Measurements from ENCODE around the gene HNRNPC. TPM values are rescaled to one million over a fixed set of nuclear protein-coding genes. Genes with fewer than 3 reads are reported as not detected.

The HNRNPC gene
- total and polyA plus RNA-seq, 9 of the 15 experiments (the other 6 are each of a cell fraction or from before 2014, with no cell fraction given), result 679 to 1,557 (median 1,191) TPM

GRCh38 chr14:21308479-21309237, 39.4 kb upstream of the HNRNPC start:
- Histone ChIP-seq H3K27me3 (ENCODE audit: control insufficient read depth in 2 of 2, insufficient read depth in 2 of 2, low read length in 2 of 2) (no peaks in the 10 kb centered on the region), H3K36me3 (ENCODE audit: control insufficient read depth, insufficient read depth, low read length) (no peaks in the 10 kb centered on the region), H3K27ac (ENCODE audit: extremely low read depth, low read depth, low read length) (peak overlapping the region; percentile 98), H2AFZ (ENCODE audit: low read depth, low read length) (peak overlapping the region; percentile 90), H3K79me2 (ENCODE audit: control insufficient read depth, insufficient read depth, low read length) (no peaks in the 10 kb centered on the region), H4K20me1 (replicated peaks; ENCODE audit: control insufficient read depth, insufficient read depth, low read length) (no peaks in the 10 kb centered on the region), H3K9me1 (ENCODE audit: control insufficient read depth, insufficient read depth, low read length) (no peaks in the 10 kb centered on the region), H3K9me3 (replicated peaks; ENCODE audit: control insufficient read depth, insufficient read depth, low read depth, low read length) (no peaks in the 10 kb centered on the region), H3K4me3 (peak overlapping the region; percentile 32), H3K9ac (ENCODE audit: insufficient read depth in 1 of 2, low read depth in 2 of 2, low read length in 2 of 2) (peak overlapping the region; percentile 85 to 92; a peak in 3 of 4 replicates), H3K4me2 (ENCODE audit: insufficient read depth, low read length) (peak overlapping the region; percentile 79), H3K4me1 (replicated peaks in 1 of 2; ENCODE audit: control insufficient read depth in 2 of 2, insufficient read depth in 2 of 2, low read length in 2 of 2) (peaks cover 0 to 10% of the 10 kb centered on the region in 2 experiments; a peak in 3 of 5 replicates)
- intact Hi-C loops (cut with micrococcal nuclease) (loop anchor here (5.0 kb wide), 1 partner anchor 41 kb away; the partner anchor contains the start of gene HNRNPC), in situ Hi-C loops (cut with MboI) (no loop called here)
- 1% methylated on average over 16 of the region's 16 CpGs for WGBS (ENCODE audit: insufficient coverage, low coverage, missing lambda C conversion rate)
- FAIRE-seq (peak; percentile 99), DNase-seq (ENCODE audit: extremely low read depth in 1 of 4, low spot score in 3 of 4) (peak; percentile 39 to 93 (median 56)), ATAC-seq (peak; percentile 94)
- ChIA-PET POLR2A (interaction anchor here (1.0 to 1.2 kb wide), 3 partner anchors 9 to 11 kb away, joined by 3 to 5 read pairs (median 4); no protein-coding TSS in a partner anchor), CTCF (ENCODE audit: low intra/inter-chr PET ratio) (no interaction called here)
- BruUV-seq (replicated peaks), result no TSS peak
- TF ChIP-seq EGR1 (conservative IDR thresholded peaks at IDR 0.05) (peak; percentile 57), HMG20B (CRISPR knock-in tag; IDR thresholded peaks at IDR 0.05) (no peak), CREB5 (CRISPR knock-in tag; IDR thresholded peaks at IDR 0.05) (no peak), HIVEP1 (CRISPR knock-in tag; IDR thresholded peaks at IDR 0.05) (no peak), E2F3 (CRISPR knock-in tag; IDR thresholded peaks at IDR 0.05) (peak; percentile 55; the same call in 1 of the 2 replicates), ZEB2 (IDR thresholded peaks at IDR 0.05) (no peak), HDAC2 (IDR thresholded peaks at IDR 0.05) (peak; percentile 61), ZSCAN29 (IDR thresholded peaks at IDR 0.05) (no peak), POLR2H (tag; IDR thresholded peaks at IDR 0.05; ENCODE audit: low read depth) (peak; percentile 63), SMAD3 (CRISPR knock-in tag; conservative IDR thresholded peaks at IDR 0.05) (no peak), PRMT5 (CRISPR knock-in tag; IDR thresholded peaks at IDR 0.05) (no peak), BCL6 (CRISPR knock-in tag; IDR thresholded peaks at IDR 0.05) (no peak), NFRKB (IDR thresholded peaks at IDR 0.05; ENCODE audit: low read depth) (peak; percentile 98), MAFG (tag; conservative IDR thresholded peaks at IDR 0.05) (no peak), HOXB6 (CRISPR knock-in tag; IDR thresholded peaks at IDR 0.05; ENCODE audit: borderline replicate concordance) (no peak), GATA2 (CRISPR knock-in tag; IDR thresholded peaks at IDR 0.05) (peak; percentile 60), POLR2B (IDR thresholded peaks at IDR 0.05; ENCODE audit: low read depth, partially characterized antibody) (peak; percentile 89), CREM (IDR thresholded peaks at IDR 0.05; ENCODE audit: low read depth) (0 out of 2 replicates have a peak, but pooled peaks have one; percentile 5), ATF6 (CRISPR knock-in tag; IDR thresholded peaks at IDR 0.05) (no peak), ZNF589 (CRISPR knock-in tag; IDR thresholded peaks at IDR 0.05; ENCODE audit: low read depth) (no peak), FOXA3 (CRISPR knock-in tag; conservative IDR thresholded peaks at IDR 0.05 in 1 of 2, IDR thresholded peaks at IDR 0.05 in 1 of 2) (no peak), FUS (optimal IDR thresholded peaks at IDR 0.05; ENCODE audit: low read depth, low read length) (no peak)
